ENCODE data around the gene CLCA2. TPM values are rescaled to one million over a fixed set of nuclear protein-coding genes. Genes with fewer than 3 reads are reported as not detected.

CLCA2 gene
- total and polyA plus RNA-seq, 7 donors = 0.60 to 2.1 (median 0.60) TPM; not detected in 4

DNA sequence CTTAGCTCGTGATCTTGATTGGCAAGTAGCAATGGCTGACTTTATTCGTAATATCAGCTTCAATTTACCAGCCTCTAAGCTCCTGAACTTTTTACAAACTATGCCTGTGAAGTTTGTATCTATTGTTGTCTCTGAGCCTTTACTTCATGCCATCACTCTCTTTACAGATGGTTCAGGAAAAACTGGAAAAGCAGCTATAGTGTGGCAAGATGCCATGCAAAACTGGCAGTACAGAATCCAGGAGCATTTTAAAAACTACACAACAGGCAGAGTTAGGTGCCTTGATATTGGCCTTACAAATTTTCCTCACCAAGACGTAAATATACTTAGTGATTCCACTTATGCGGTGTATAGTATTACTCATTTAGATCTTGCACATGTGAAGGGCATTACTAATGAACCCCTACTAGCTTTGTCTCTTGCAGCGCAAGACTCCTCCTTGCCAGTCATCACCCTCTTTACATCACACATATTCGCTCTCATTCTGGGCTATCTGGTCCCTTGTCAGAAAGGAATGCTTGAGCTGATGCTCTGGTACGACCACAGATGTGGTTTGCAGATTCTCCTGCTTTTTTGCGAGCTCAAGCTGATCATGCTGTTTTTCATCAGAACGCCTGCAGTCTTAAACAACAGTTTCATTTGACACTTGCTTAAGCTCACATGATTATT is 81.1 kb downstream of the CLCA2 start:
- DNase-seq = no peak
- Histone ChIP-seq H3K4me3 (no peak overlapping the region), H3K9me3 (no peaks in the 10 kb centered on the region), H3K36me3 (no peaks in the 10 kb centered on the region), H3K4me1 (peaks cover 0 to 77% (median 63%) of the 10 kb centered on the region in 4 donors), H3K27me3 (no peaks in the 10 kb centered on the region), H3K27ac (peak overlapping the region in 3 of 4 donors; percentile 76 to 87 (median 85))
- 54 to 76% methylated on average over 9 of the region's 9 CpGs for WGBS, 2 donors
- intact Hi-C loops (cut with DNase I) = loop anchor here (5.0 to 10.0 kb wide), 2 partner anchors 108 to 200 kb away; partner anchors contain the start of genes ODF2L and SH3GLB1
- TF ChIP-seq POLR2A (IDR thresholded peaks at IDR 0.05) = no peak
- TF ChIP-seq CTCF (IDR thresholded peaks at IDR 0.05) = no peak
- TF ChIP-seq EP300 (IDR thresholded peaks at IDR 0.05) = no peak
- peak in 3 of 4 donors; percentile 49 to 51 (median 49) for TF ChIP-seq POLR2AphosphoS5 (IDR thresholded peaks at IDR 0.05)

DNA sequence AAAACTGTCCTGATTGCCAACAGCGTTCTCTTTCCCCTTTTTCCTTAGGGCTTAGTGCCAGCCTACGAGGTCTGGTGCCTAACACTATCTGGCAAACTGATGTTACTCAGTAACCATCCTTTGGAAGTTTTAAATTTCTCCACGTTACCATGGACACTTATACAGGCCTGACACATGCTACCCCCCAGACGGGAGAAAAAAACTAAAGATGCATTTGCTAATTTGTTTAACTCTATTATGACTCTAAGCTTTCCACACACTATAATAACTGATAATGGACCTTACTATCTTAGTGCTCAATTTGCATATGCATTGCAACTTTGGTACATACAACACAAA is 81.6 kb downstream of the CLCA2 start:
- peaks cover 0 to 72% (median 60%) of the 10 kb centered on the region in 4 donors for H3K4me1 ChIP-seq
- H3K9me3 ChIP-seq = no peaks in the 10 kb centered on the region
- WGBS, 2 donors = 51 to 71% methylated on average over 4 of the region's 4 CpGs
- no peaks in the 10 kb centered on the region for H3K36me3 ChIP-seq
- intact Hi-C loops (cut with DNase I) = loop anchor here (10.0 kb wide), 1 partner anchor 199 kb away; the partner anchor contains the start of gene SH3GLB1
- DNase-seq = no peak
- no peaks in the 10 kb centered on the region for H3K27me3 ChIP-seq
- no peak overlapping the region for H3K4me3 ChIP-seq
- TF ChIP-seq CTCF (IDR thresholded peaks at IDR 0.05) = no peak
- no peak for TF ChIP-seq POLR2AphosphoS5 (IDR thresholded peaks at IDR 0.05)
- TF ChIP-seq POLR2A (IDR thresholded peaks at IDR 0.05) = no peak
- H3K27ac ChIP-seq = peak overlapping the region in 3 of 4 donors; percentile 76 to 87 (median 85)

Other genes starting within 250 kb of the CLCA2 start
- 10 to 100 TPM; 27.8 to 55.1 (median 30.2) TPM for gene ODF2L, start 27.8 kb upstream of the CLCA2 start, total RNA-seq
- 10 to 100 TPM; 14.4 to 27.2 (median 16.2) TPM for gene ODF2L, start 27.8 kb upstream of the CLCA2 start, polyA plus RNA-seq
- gene CLCA1, start 44.8 kb downstream of the CLCA2 start, total RNA-seq = under 1 TPM in 1 of 4 donors, not detected in 3; 0.83 TPM
- gene CLCA1, start 44.8 kb downstream of the CLCA2 start, polyA plus RNA-seq = 100 to 1,000 TPM; 184 to 262 (median 201) TPM
- 1 to 10 TPM in 2 of 4 donors, not detected in 2; 1.7 to 2.1 TPM for gene CLCA4, start 122.9 kb downstream of the CLCA2 start, total RNA-seq
- gene CLCA4, start 122.9 kb downstream of the CLCA2 start, polyA plus RNA-seq = 100 to 1,000 TPM; 168 to 854 (median 502) TPM

Measured in sigmoid colon (tissue), 7 donors.